Coronary artery (tissue), 2 donors: ENCODE results near the gene CALHM1.
A peak's percentile ranks its signal among the peaks of the same experiment; 100 is the strongest.
"Not testable (repeated sequence)": the region's sequence is repeated elsewhere in the genome, so short reads cannot be mapped to it uniquely, and the experiment has no call there.

Experiments
- DNase-seq: peaks from one replicate; pipeline ENCODE4 v3.0.0-alpha.2; 2017; ENCODE audit warnings: low spot score
- H3K27ac ChIP-seq, 2 donors: fragments of 200-600 bp; sonication (generic); one replicate each; pipeline ENCODE4 v1.5.1; 2016 to 2019
- H3K4me3 ChIP-seq: fragments of 200-600 bp; sonication (generic); 2 replicates; pipeline ENCODE4 v1.5.1; 2016; ENCODE audit warnings: mild to moderate bottlenecking, moderate library complexity
- TF ChIP-seq, protein P1 (sequence below): fragments of 200-600 bp; sonication (generic); IDR thresholded peaks from one replicate; pipeline ENCODE4 v1.5.1; 2019; ENCODE audit warnings: antibody characterized with exemption

Gene CALHM1, protein sequence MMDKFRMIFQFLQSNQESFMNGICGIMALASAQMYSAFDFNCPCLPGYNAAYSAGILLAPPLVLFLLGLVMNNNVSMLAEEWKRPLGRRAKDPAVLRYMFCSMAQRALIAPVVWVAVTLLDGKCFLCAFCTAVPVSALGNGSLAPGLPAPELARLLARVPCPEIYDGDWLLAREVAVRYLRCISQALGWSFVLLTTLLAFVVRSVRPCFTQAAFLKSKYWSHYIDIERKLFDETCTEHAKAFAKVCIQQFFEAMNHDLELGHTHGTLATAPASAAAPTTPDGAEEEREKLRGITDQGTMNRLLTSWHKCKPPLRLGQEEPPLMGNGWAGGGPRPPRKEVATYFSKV

DNA sequence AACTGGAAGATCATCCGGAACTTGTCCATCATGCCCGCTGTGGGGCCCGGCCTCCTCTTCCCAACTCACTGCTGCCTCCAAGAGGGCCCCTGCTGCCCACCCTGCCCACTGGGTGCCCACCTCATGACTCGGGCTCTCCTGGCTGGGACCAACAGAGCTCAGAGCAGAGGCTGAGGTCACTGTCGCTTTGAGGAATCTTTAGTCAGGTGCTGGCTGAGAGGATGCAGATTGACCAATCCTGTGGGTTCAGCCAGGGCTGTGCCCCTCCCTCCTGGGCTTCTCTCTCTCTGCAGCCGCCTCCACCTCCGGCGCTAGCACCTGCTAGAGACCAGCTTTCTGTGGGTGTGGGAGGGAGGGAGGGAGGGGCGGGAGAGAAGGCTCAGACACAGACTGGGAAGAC is at the start of gene CALHM1:
TSS of gene CALHM1 (minus strand) at position 181 of the 400 bp plus-strand sequence. CDS start at position 32, 149 bp downstream.
- Histone ChIP-seq H3K4me3 (no peak within 1 kb of the TSS), H3K27ac (no peak within 1 kb of the TSS)
- DNase-seq: no peak
- TF ChIP-seq, protein P1, sequence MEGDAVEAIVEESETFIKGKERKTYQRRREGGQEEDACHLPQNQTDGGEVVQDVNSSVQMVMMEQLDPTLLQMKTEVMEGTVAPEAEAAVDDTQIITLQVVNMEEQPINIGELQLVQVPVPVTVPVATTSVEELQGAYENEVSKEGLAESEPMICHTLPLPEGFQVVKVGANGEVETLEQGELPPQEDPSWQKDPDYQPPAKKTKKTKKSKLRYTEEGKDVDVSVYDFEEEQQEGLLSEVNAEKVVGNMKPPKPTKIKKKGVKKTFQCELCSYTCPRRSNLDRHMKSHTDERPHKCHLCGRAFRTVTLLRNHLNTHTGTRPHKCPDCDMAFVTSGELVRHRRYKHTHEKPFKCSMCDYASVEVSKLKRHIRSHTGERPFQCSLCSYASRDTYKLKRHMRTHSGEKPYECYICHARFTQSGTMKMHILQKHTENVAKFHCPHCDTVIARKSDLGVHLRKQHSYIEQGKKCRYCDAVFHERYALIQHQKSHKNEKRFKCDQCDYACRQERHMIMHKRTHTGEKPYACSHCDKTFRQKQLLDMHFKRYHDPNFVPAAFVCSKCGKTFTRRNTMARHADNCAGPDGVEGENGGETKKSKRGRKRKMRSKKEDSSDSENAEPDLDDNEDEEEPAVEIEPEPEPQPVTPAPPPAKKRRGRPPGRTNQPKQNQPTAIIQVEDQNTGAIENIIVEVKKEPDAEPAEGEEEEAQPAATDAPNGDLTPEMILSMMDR: no peak

GRCh38 chr10:103507235-103508191 is 48.8 kb upstream of the CALHM1 start:
- DNase-seq: peak; percentile 41
- H3K27ac ChIP-seq: no peak overlapping the region
- TF ChIP-seq, protein P1: no peak
- H3K4me3 ChIP-seq: no peak overlapping the region

GRCh38 chr10:103506061-103506460 is 47.4 kb upstream of the CALHM1 start:
- DNase-seq: peak; percentile 67
- TF ChIP-seq, protein P1: no peak

DNA sequence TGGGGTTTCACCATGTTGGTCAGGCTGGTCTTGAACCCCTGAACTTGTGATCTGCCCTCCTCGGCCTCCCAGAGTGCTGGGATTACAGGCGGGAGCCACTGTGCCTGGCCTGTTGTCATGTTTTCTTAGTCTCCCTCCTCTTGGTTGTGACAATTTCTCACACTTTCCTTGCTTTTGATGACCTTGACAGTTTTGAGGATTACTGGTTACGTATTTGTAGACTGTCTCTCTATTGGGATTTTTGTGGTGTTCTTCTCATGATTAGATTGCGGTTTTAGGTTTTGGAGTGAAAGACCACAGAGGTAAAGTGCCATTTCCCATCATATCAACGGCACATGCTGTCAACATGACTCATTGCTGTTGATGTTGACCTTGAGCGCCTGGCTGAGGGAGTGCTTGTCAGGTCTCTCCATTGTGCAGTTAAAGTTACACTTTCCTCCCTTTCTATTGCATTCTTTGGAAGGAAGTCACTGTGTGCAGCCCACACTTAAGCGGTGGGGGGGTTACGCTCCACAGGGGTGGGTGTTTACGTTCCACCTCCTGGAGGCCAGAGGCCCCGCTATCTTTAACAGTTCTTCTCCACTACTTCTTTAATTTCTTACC is 45.6 kb upstream of the CALHM1 start:
- TF ChIP-seq, protein P1: no peak
- Histone ChIP-seq H3K27ac (no peak overlapping the region), H3K4me3 (no peak overlapping the region)
- no peak for DNase-seq

More at GRCh38 chr10:103506061-103506460, 47.4 kb upstream of the CALHM1 start:
- no peak overlapping the region for H3K27ac ChIP-seq
- no peak overlapping the region for H3K4me3 ChIP-seq

GRCh38 chr10:103503777-103504176 is 45.1 kb upstream of the CALHM1 start:
- not testable (repeated sequence) for H3K27ac ChIP-seq

DNA sequence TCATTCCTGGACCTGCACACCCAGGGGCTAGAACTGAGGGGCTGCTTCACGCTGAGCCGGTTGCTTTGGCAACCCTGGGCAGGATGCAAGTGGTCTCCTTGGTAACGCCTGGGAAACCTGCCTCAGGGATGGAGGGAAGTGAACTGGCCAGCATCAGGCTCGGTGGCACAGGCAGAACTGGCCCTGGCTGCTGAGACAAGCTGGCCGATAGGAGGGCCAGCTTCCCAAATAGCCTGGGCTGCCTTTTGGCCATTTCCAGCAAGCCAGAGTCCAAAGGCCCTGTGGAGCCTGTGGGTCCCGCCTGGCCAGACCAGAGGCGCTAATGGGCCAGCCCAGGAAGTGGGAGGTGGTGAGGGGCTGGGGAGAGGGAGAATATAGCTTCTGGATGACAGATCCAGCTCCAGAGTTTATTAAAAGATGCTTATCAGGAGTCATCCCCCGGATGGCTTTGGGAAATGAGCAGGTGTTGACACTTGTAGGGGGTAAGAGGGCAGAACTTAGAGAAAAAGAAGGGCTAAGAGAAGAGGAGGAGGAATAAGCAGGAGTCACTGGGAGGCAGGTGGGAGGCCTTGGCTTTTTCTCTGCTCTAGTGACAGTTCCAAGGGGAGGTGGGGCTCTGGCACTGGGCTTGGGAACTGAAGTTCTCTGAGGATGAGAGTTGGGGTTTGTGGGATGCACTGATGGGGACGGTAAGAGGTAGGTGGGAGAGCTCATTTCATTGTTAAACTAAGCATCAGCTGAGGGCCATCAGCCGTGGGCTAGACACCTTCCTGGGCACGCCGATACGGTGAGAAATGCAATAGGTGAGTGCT is 44.4 kb upstream of the CALHM1 start:
- TF ChIP-seq, protein P1: no peak
- Histone ChIP-seq H3K27ac (no peak overlapping the region), H3K4me3 (no peak overlapping the region)
- no peak for DNase-seq

More at GRCh38 chr10:103503777-103504176, 45.1 kb upstream of the CALHM1 start:
- not testable (repeated sequence) for H3K4me3 ChIP-seq, DNase-seq
